NCI-H1417 treated with DMSO at 0.1 percent for 48 hours (cell line): ENCODE measurements around the gene BIK.
"Not testable (repeated sequence)": the region's sequence is repeated elsewhere in the genome, so short reads cannot be mapped to it uniquely, and the experiment has no call there.

Source experiments
- DNase-seq: peaks from one replicate; lab custom pipeline; 2025; lab: John Stamatoyannopoulos, UW

Gene BIK

GRCh38 chr22:43136255-43136654, 25.7 kb downstream of the BIK start:
- DNase-seq = no peak

GRCh38 chr22:43136801-43137200, 26.3 kb downstream of the BIK start:
- DNase-seq = no peak

- no peak for DNase-seq
Measured at GRCh38 chr22:43142880-43143562, 32.5 kb downstream of the BIK start, which contains the start of gene MCAT. Gene MCAT (minus strand): TSS chr22:43143398. CDS start chr22:43143348, 50 bp downstream.

- no peak for DNase-seq
Measured at GRCh38 chr22:43144949-43145348, 34.4 kb downstream of the BIK start.

GRCh38 chr22:43145371-43145770, 34.8 kb downstream of the BIK start:
- DNase-seq = not testable (repeated sequence)

- not testable (repeated sequence) for DNase-seq
Measured at GRCh38 chr22:43146332-43146731, 35.8 kb downstream of the BIK start.

- no peak for DNase-seq
Measured at GRCh38 chr22:43147821-43148220, 37.3 kb downstream of the BIK start.

- no peak for DNase-seq
Measured at GRCh38 chr22:43148581-43148980, 38.0 kb downstream of the BIK start.

- DNase-seq = no peak
Measured at GRCh38 chr22:43150731-43151206, 40.2 kb downstream of the BIK start.

GRCh38 chr22:43151251-43152002, 40.9 kb downstream of the BIK start, which contains the start of gene TSPO:
Gene TSPO (plus strand): TSS chr22:43151559. CDS start chr22:43159239, 7,680 bp downstream.
- DNase-seq = no peak

GRCh38 chr22:43152003-43152356, 41.4 kb downstream of the BIK start:
- no peak for DNase-seq

- no peak for DNase-seq
Measured at GRCh38 chr22:43152357-43153071, 42.0 kb downstream of the BIK start.

GRCh38 chr22:43153899-43154298, 43.3 kb downstream of the BIK start:
- DNase-seq = no peak

GRCh38 chr22:43154887-43155536, 44.5 kb downstream of the BIK start:
- no peak for DNase-seq

GRCh38 chr22:43155789-43156188, 45.2 kb downstream of the BIK start:
- no peak for DNase-seq

GRCh38 chr22:43156413-43156812, 45.9 kb downstream of the BIK start:
- no peak for DNase-seq

GRCh38 chr22:43157874-43158546, 47.5 kb downstream of the BIK start:
- no peak for DNase-seq

GRCh38 chr22:43158778-43159483, 48.4 kb downstream of the BIK start:
- DNase-seq = no peak

GRCh38 chr22:43159484-43160178, 49.1 kb downstream of the BIK start:
- DNase-seq = no peak

- DNase-seq = no peak
Measured at GRCh38 chr22:43160497-43161126, 50.1 kb downstream of the BIK start.
